ENCODE measurements around the gene CDC20B.

DNA sequence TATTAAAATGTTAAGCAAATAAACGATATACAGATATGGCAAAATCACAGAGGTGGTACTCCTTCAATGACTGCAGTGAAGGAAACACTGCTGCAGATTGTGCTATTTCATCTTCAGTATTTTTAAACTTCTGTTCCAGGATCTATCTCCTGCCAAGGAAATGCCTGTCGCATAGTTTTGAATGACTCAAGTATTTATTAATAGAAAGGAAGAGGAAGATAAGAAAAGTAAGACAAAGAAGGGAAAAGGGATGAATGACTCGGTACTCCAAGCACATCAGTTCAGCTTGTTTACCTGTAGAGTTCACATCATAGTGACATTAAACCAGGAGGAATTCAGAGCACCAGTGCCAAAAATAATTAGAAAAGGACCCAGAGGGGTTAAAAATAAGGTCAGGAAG lies 18.1 kb downstream of the CDC20B start:
- no peak for TF ChIP-seq POLR2A (IDR thresholded peaks at IDR 0.05; ENCODE audit: extremely low read depth, insufficient read length)
- TF ChIP-seq, protein P1, sequence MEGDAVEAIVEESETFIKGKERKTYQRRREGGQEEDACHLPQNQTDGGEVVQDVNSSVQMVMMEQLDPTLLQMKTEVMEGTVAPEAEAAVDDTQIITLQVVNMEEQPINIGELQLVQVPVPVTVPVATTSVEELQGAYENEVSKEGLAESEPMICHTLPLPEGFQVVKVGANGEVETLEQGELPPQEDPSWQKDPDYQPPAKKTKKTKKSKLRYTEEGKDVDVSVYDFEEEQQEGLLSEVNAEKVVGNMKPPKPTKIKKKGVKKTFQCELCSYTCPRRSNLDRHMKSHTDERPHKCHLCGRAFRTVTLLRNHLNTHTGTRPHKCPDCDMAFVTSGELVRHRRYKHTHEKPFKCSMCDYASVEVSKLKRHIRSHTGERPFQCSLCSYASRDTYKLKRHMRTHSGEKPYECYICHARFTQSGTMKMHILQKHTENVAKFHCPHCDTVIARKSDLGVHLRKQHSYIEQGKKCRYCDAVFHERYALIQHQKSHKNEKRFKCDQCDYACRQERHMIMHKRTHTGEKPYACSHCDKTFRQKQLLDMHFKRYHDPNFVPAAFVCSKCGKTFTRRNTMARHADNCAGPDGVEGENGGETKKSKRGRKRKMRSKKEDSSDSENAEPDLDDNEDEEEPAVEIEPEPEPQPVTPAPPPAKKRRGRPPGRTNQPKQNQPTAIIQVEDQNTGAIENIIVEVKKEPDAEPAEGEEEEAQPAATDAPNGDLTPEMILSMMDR (IDR thresholded peaks at IDR 0.05; ENCODE audit: low read depth, low read length): no peak
- no peak for TF ChIP-seq MYC (IDR thresholded peaks at IDR 0.05; ENCODE audit: low read depth, low read length)
- TF ChIP-seq MAX (IDR thresholded peaks at IDR 0.05; ENCODE audit: low read depth, low read length): no peak
